Neural crest cell (in vitro differentiated cells): ENCODE measurements around the gene GPR141. TPM values are rescaled to one million over a fixed set of nuclear protein-coding genes. Genes with fewer than 3 reads are reported as not detected.

Experiments
- DNase-seq: peaks from one replicate; pipeline ENCODE4 v3.0.0; 2021; ENCODE audit warnings: low read depth, mixed read lengths, low spot score
- H3K27ac Mint-ChIP-seq: one replicate; pipeline ENCODE4 v1.8.0; 2021; ENCODE audit warnings: mild to moderate bottlenecking, mixed read lengths; ENCODE audit not compliant: unreplicated experiment
- H3K27me3 Mint-ChIP-seq: 2 replicates; pipeline ENCODE4 v1.8.0; 2021; ENCODE audit warnings: low read depth, mild to moderate bottlenecking, mixed read lengths
- H3K36me3 Mint-ChIP-seq: 2 replicates; pipeline ENCODE4 v1.8.0; 2021; ENCODE audit warnings: low read depth, mild to moderate bottlenecking, mixed read lengths
- H3K4me1 Mint-ChIP-seq: 2 replicates; pipeline ENCODE4 v1.8.0; 2021; ENCODE audit warnings: mixed read lengths
- H3K4me3 Mint-ChIP-seq: one replicate; pipeline ENCODE4 v1.8.0; 2021; ENCODE audit warnings: mild to moderate bottlenecking, mixed read lengths
- H3K9me3 Mint-ChIP-seq: 2 replicates; pipeline ENCODE4 v1.8.0; 2021; ENCODE audit warnings: mixed read lengths
- total RNA-seq: library from RNA; stranded (reverse); gene quantifications from 2 replicates; pipeline ENCODE4 v1.2.1, GENCODE V29; 2021
- TF ChIP-seq, protein P1 (sequence below): fragments of 200-600 bp; sonication (generic); conservative IDR thresholded peaks from 2 replicates; pipeline ENCODE4 v1.5.0; 2021; ENCODE audit warnings: antibody characterized with exemption, mild to moderate bottlenecking

The GPR141 gene
- total RNA-seq, 1 donor from 2014 or later, result 0.26 TPM

DNA sequence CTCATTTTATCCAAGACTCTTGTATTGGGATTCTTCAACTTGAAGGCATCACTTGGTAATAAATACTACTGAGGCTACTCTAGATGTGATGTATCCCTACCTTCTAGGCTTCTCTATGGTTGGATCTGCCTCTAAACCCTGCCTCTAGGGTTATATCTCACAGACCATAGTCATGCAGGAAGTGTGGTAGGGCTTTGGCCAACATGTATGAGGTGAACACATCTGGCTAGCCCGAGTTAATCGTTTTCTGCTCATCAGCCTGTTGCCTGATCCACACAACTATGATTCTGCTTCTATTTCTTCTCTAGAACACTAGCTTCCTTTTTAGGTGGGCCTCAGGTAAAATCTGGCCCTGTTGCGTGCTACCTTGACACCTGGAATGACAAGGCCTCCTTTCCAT is 86.2 kb downstream of the GPR141 start:
- TF ChIP-seq, protein P1, sequence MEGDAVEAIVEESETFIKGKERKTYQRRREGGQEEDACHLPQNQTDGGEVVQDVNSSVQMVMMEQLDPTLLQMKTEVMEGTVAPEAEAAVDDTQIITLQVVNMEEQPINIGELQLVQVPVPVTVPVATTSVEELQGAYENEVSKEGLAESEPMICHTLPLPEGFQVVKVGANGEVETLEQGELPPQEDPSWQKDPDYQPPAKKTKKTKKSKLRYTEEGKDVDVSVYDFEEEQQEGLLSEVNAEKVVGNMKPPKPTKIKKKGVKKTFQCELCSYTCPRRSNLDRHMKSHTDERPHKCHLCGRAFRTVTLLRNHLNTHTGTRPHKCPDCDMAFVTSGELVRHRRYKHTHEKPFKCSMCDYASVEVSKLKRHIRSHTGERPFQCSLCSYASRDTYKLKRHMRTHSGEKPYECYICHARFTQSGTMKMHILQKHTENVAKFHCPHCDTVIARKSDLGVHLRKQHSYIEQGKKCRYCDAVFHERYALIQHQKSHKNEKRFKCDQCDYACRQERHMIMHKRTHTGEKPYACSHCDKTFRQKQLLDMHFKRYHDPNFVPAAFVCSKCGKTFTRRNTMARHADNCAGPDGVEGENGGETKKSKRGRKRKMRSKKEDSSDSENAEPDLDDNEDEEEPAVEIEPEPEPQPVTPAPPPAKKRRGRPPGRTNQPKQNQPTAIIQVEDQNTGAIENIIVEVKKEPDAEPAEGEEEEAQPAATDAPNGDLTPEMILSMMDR, result no peak
- no peak overlapping the region for H3K4me3 Mint-ChIP-seq
- no peaks in the 10 kb centered on the region for H3K36me3 Mint-ChIP-seq
- H3K27me3 Mint-ChIP-seq, result no peaks in the 10 kb centered on the region
- H3K27ac Mint-ChIP-seq, result no peak overlapping the region
- no peak for DNase-seq
- H3K4me1 Mint-ChIP-seq, result no peaks in the 10 kb centered on the region
- peaks cover 7% of the 10 kb centered on the region for H3K9me3 Mint-ChIP-seq

DNA sequence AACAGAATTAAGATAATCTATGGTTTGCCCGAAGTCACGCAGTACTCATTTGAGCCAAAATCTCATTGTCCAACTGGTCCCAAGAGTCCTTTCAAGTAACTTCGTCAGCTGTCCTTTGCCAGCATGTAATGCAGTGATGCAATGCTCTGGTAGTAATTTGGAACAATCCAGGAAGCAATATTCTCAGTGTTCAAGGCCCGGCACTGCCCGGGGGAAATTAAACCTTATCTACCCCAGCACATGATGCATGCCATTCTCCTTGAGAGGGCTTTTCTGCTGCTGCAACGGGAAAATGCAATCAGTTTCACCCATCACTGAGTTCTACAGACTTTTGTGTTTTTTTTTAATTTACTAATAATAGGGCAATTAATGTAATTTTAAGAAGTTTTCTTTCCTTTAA is 87.3 kb downstream of the GPR141 start:
- DNase-seq, result no peak
- Mint-ChIP-seq H3K4me3 (no peak overlapping the region), H3K27ac (no peak overlapping the region), H3K36me3 (peaks cover 7% of the 10 kb centered on the region), H3K9me3 (peaks cover 16% of the 10 kb centered on the region), H3K4me1 (no peaks in the 10 kb centered on the region), H3K27me3 (no peaks in the 10 kb centered on the region)
- TF ChIP-seq, protein P1, result no peak

DNA sequence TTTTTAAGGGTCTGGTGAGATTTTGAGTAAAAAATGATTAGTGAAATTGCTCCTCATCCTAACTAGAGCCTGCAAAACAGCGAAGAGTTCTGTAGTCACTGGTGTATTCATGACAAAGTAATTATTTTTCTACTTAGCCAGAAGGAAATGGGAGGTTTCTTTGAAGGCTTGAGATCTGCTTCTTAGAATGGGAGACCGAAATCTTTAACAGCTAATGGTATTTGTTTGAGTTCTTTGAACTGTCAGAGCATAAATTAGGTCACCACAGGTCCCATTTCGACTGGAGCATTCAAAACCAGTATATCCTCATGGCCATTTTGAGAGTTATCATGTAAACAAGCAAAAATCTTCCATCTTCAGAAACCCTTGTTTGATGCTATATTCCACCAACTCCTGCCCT is 87.8 kb downstream of the GPR141 start:
- Mint-ChIP-seq H3K27ac (no peak overlapping the region), H3K4me3 (no peak overlapping the region), H3K36me3 (peaks cover 7% of the 10 kb centered on the region), H3K9me3 (peaks cover 16% of the 10 kb centered on the region), H3K4me1 (no peaks in the 10 kb centered on the region), H3K27me3 (no peaks in the 10 kb centered on the region)
- TF ChIP-seq, protein P1, result no peak
- no peak for DNase-seq

DNA sequence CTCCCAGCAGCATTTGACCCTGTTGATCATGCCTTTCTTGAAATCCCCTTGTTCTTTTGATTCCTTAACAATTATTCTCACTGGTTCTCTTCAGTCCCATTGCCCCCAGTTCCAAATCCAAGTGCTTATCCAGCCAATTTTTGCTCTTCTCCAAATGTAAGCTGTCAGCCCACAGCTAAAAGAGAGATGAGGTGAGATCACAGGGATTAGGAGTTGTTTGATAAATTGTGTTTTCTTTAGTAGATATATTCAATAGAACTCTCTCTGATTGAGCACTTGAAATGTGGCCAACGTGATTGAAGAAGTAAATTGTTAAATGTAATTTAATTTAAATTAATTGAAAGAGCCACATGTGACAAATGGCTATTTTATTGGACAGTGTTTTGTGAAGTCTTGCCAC is 88.2 kb downstream of the GPR141 start:
- Mint-ChIP-seq H3K27ac (no peak overlapping the region), H3K36me3 (peaks cover 7% of the 10 kb centered on the region), H3K4me1 (no peaks in the 10 kb centered on the region), H3K27me3 (no peaks in the 10 kb centered on the region), H3K4me3 (no peak overlapping the region), H3K9me3 (peaks cover 18% of the 10 kb centered on the region)
- TF ChIP-seq, protein P1, result no peak
- DNase-seq, result no peak

DNA sequence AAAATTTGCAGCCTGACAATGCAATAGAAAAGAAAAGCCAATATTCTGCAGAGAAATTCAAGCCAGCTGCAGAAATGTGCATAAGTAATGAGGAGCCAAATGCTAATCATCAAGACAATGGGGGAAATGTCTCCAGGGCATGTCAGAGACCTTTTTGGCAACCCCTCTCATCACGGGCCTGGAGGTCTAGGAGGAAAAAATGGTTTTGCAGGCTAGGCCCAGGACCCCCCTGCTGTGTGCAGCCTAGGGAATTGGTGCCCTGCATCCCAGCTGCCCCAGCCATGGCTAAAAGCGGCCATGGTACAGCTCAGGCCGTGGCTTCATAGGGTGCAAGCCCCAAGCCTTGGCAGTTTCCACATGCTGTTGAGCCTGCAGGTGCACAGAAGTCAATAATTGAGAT is 92.4 kb downstream of the GPR141 start:
- Mint-ChIP-seq H3K4me3 (no peak overlapping the region), H3K27ac (no peak overlapping the region), H3K9me3 (peaks cover 20% of the 10 kb centered on the region), H3K36me3 (peaks cover 13% of the 10 kb centered on the region), H3K27me3 (no peaks in the 10 kb centered on the region), H3K4me1 (no peaks in the 10 kb centered on the region)
- DNase-seq, result no peak
- TF ChIP-seq, protein P1, result no peak

DNA sequence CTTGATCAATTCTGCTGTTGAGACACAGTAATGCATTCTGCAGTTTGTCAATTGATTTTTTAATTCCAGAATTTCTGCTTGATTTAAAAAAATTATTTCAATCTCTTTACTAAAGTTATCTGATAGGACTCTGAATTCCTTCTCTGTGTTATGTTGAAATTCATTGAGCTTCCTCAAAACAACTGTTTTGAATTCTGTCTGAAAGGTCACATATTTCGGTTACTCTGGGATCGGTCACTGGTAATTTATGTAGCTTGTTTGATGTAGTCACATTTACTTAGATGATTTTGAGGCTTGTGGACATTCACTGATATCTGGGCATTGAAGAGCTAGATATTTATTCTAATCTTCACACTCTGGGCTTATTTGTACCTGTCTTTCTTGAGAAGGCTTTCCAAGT is 97.6 kb downstream of the GPR141 start:
- no peak overlapping the region for H3K4me3 Mint-ChIP-seq
- TF ChIP-seq, protein P1, result no peak
- H3K4me1 Mint-ChIP-seq, result peaks cover 14% of the 10 kb centered on the region
- H3K27ac Mint-ChIP-seq, result no peak overlapping the region
- peaks cover 6% of the 10 kb centered on the region for H3K9me3 Mint-ChIP-seq
- no peak for DNase-seq
- no peaks in the 10 kb centered on the region for H3K27me3 Mint-ChIP-seq
- H3K36me3 Mint-ChIP-seq, result peaks cover 6% of the 10 kb centered on the region
